Measurements from ENCODE around the gene PTOV1. TPM values are rescaled to one million over a fixed set of nuclear protein-coding genes. Genes with fewer than 3 reads are reported as not detected.

Gene PTOV1
- total and polyA plus RNA-seq, 2 of the 13 experiments (the other 11 are each of a cell fraction or from before 2014, with no cell fraction given), result 63.5 to 68.5 TPM

DNA sequence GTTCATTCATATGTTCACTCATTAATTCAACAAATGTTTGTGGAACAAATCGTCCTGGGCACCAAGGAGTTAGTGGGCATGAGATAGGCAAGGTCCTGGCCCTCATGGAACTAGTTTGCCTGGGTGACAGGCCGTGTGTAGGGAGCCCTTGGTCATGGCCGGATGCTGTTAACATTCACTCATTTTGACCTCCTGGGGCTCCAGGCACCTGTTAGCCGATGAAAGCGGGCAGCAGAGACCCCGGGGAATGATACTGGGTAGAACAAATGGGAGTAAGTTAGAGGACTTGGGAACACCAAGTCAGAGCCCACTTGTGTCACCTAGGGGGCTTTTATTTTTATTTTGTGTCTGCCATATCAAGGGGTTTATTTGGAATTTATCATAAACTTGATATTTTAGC is 26.3 kb upstream of the PTOV1 start:
- Histone ChIP-seq H4K20me1 (ENCODE audit: insufficient read depth, low read length) (no peaks in the 10 kb centered on the region), H3K9ac (ENCODE audit: insufficient read depth, low read depth, low read length) (no peak overlapping the region), H3K4me2 (ENCODE audit: low read depth, low read length) (no peak overlapping the region), H3K4me1 (ENCODE audit: insufficient read depth, low read length) (peaks cover 4% of the 10 kb centered on the region), H3K27me3 (ENCODE audit: control insufficient read depth in 1 of 2, insufficient read depth in 2 of 2, low read length in 2 of 2) (no peaks in the 10 kb centered on the region), H3K79me2 (ENCODE audit: insufficient read depth, low read length) (peaks cover 6% of the 10 kb centered on the region), H3K4me3 (replicated peaks in 1 of 3; ENCODE audit: insufficient read depth in 1 of 3, low read depth in 2 of 3, low read length in 3 of 3) (no peak overlapping the region), H3K27ac (ENCODE audit: extremely low read length, insufficient read depth, low read length) (no peak overlapping the region), H3K36me3 (replicated peaks in 1 of 2; ENCODE audit: control insufficient read depth in 1 of 2, insufficient read depth in 2 of 2, low read length in 2 of 2) (peaks cover 8 to 26% of the 10 kb centered on the region in 2 experiments; a peak in 4 of 5 replicates), H3K9me3 (ENCODE audit: low read length) (no peaks in the 10 kb centered on the region), H2AFZ (ENCODE audit: low read length) (no peak overlapping the region)
- FAIRE-seq (no peak), ATAC-seq (no peak), DNase-seq (ENCODE audit: low spot score) (no peak)
- ChIA-PET CTCF (ENCODE audit: low intra/inter-chr PET ratio, low total read pairs) (no interaction called here), POLR2A (no interaction called here)
- in situ Hi-C loops (cut with HindIII; ENCODE audit: extremely low pct_ligation_motif_present, low pct_unique_long_range_greater_than_20kb), result no loop called here
- BruUV-seq (replicated peaks), result no TSS peak
- intact Hi-C loops (cut with micrococcal nuclease; ENCODE audit: unreplicated experiment), result no loop called here
- TF ChIP-seq AKAP8 (CRISPR knock-in tag; IDR thresholded peaks at IDR 0.05) (no peak), TCF7L2 (IDR thresholded peaks at IDR 0.05; ENCODE audit: low read depth, low read length) (no peak), ATRX (CRISPR knock-in tag; IDR thresholded peaks at IDR 0.05; ENCODE audit: borderline replicate concordance) (no peak), TARDBP (CRISPR knock-in tag; IDR thresholded peaks at IDR 0.05) (no peak), GLI4 (CRISPR knock-in tag; IDR thresholded peaks at IDR 0.05; ENCODE audit: borderline replicate concordance) (no peak), SETDB1 (CRISPR knock-in tag; IDR thresholded peaks at IDR 0.05; ENCODE audit: borderline replicate concordance) (no peak)
- TF ChIP-seq, protein P1, sequence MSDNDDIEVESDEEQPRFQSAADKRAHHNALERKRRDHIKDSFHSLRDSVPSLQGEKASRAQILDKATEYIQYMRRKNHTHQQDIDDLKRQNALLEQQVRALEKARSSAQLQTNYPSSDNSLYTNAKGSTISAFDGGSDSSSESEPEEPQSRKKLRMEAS (IDR thresholded peaks at IDR 0.05), result no peak
- 91% methylated on average over 6 of the region's 6 CpGs for WGBS (ENCODE audit: low lambda C conversion rate)

DNA sequence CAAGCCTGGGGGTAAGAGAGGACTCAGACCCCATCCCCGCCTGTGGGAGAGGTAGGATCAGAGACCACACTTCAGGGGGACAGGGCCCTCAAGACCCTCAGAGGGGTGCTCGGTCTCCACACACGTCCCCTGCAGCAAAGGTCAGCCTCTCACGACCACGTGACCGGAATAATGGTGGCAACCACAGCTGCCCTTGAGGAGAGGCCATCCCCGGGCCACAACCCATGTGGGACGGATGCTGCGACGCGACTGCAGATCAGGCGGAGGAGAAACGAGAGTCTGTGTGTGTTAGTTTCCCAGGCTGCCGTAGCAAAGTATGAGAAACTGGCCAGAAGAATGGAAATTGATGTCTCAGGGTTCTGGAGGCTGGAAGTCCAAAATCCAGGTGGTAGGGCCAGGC is 23.9 kb upstream of the PTOV1 start:
- Histone ChIP-seq H3K4me3 (replicated peaks in 1 of 3; ENCODE audit: insufficient read depth in 1 of 3, low read depth in 2 of 3, low read length in 3 of 3) (no peak overlapping the region), H3K36me3 (replicated peaks in 1 of 2; ENCODE audit: control insufficient read depth in 1 of 2, insufficient read depth in 2 of 2, low read length in 2 of 2) (peaks cover 19 to 36% of the 10 kb centered on the region in 2 experiments; a peak in 4 of 5 replicates), H3K27ac (ENCODE audit: extremely low read length, insufficient read depth, low read length) (no peak overlapping the region), H3K4me1 (ENCODE audit: insufficient read depth, low read length) (no peaks in the 10 kb centered on the region), H2AFZ (ENCODE audit: low read length) (no peak overlapping the region), H3K9ac (ENCODE audit: insufficient read depth, low read depth, low read length) (no peak overlapping the region), H3K27me3 (ENCODE audit: control insufficient read depth in 1 of 2, insufficient read depth in 2 of 2, low read length in 2 of 2) (no peaks in the 10 kb centered on the region), H3K4me2 (ENCODE audit: low read depth, low read length) (no peak overlapping the region), H4K20me1 (ENCODE audit: insufficient read depth, low read length) (no peaks in the 10 kb centered on the region), H3K9me3 (ENCODE audit: low read length) (no peaks in the 10 kb centered on the region), H3K79me2 (ENCODE audit: insufficient read depth, low read length) (no peaks in the 10 kb centered on the region)
- DNase-seq (ENCODE audit: low spot score), result no peak
- ATAC-seq, result no peak
- no TSS peak for BruUV-seq (replicated peaks)
- in situ Hi-C loops (cut with HindIII; ENCODE audit: extremely low pct_ligation_motif_present, low pct_unique_long_range_greater_than_20kb) (no loop called here), intact Hi-C loops (cut with micrococcal nuclease; ENCODE audit: unreplicated experiment) (no loop called here)
- ChIA-PET POLR2A (no interaction called here), CTCF (ENCODE audit: low intra/inter-chr PET ratio, low total read pairs) (no interaction called here)
- no peak for FAIRE-seq
- WGBS (ENCODE audit: low lambda C conversion rate), result over 99% methylated on average over 12 of the region's 14 CpGs
- no peak for TF ChIP-seq FOXJ3 (CRISPR knock-in tag; IDR thresholded peaks at IDR 0.05; ENCODE audit: borderline replicate concordance)
- no peak for TF ChIP-seq IKZF4 (CRISPR knock-in tag; IDR thresholded peaks at IDR 0.05; ENCODE audit: borderline replicate concordance, low read depth, not compliant biosample characterization)
- TF ChIP-seq, protein P2, sequence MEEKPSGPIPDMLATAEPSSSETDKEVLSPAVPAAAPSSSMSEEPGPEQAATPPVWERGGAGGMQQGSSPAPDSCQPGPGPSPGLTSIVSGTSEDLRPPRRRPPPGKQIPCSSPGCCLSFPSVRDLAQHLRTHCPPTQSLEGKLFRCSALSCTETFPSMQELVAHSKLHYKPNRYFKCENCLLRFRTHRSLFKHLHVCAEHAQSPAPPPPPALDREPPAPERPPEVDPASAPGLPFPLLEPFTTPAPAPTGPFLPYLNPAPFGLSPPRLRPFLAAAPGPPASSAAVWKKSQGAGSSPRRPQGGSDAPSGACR (CRISPR knock-in tag; IDR thresholded peaks at IDR 0.05), result no peak
- TF ChIP-seq ZNF7 (CRISPR knock-in tag; IDR thresholded peaks at IDR 0.05), result no peak
- TF ChIP-seq TBL1XR1 (IDR thresholded peaks at IDR 0.05; ENCODE audit: borderline replicate concordance, low read length, partially characterized antibody), result no peak
- no peak for TF ChIP-seq NR3C1 (CRISPR knock-in tag; IDR thresholded peaks at IDR 0.05)
- no peak for TF ChIP-seq ZNF317 (CRISPR knock-in tag; IDR thresholded peaks at IDR 0.05)

All from HepG2 (cell line).